Measurements from ENCODE around the gene SP100. TPM values are rescaled to one million over a fixed set of nuclear protein-coding genes. Genes with fewer than 3 reads are reported as not detected.

The SP100 gene
- total and polyA plus RNA-seq, 2 of the 8 experiments (the other 6 are each of a cell fraction or from before 2014, with no cell fraction given): 0.06 to 1.1 TPM

DNA sequence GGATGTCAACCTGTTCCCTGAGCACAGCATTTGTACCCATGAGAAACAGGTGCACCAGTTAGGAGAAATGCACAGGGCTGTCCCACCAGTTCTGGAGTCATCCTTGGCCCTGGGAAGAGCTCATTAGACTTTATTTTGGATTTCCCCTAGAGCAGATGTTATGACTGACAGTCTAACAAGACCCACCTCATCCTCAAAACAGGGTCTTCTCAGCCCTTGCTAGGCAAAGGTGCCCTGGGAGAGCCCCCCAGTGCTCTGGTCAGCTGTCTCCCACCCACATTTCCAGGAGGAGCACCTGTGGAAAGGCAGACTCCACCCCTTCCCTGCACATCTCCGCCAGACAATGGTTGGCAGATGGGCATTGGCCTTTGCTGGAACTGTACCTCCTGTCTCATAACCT lies 5.7 kb upstream of the SP100 start (continued):
- TF ChIP-seq, protein P1, sequence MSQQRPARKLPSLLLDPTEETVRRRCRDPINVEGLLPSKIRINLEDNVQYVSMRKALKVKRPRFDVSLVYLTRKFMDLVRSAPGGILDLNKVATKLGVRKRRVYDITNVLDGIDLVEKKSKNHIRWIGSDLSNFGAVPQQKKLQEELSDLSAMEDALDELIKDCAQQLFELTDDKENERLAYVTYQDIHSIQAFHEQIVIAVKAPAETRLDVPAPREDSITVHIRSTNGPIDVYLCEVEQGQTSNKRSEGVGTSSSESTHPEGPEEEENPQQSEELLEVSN (IDR thresholded peaks at IDR 0.05): no peak
- TF ChIP-seq HDAC2 (IDR thresholded peaks at IDR 0.05; ENCODE audit: borderline replicate concordance in 1 of 2, low read depth in 2 of 2, low read length in 2 of 2): no peak
- TF ChIP-seq, protein P2, sequence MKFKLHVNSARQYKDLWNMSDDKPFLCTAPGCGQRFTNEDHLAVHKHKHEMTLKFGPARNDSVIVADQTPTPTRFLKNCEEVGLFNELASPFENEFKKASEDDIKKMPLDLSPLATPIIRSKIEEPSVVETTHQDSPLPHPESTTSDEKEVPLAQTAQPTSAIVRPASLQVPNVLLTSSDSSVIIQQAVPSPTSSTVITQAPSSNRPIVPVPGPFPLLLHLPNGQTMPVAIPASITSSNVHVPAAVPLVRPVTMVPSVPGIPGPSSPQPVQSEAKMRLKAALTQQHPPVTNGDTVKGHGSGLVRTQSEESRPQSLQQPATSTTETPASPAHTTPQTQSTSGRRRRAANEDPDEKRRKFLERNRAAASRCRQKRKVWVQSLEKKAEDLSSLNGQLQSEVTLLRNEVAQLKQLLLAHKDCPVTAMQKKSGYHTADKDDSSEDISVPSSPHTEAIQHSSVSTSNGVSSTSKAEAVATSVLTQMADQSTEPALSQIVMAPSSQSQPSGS (IDR thresholded peaks at IDR 0.05; ENCODE audit: low read length): no peak
